IMR-90 (cell line): ENCODE data around the gene SCCPDH. TPM values are rescaled to one million over a fixed set of nuclear protein-coding genes. Genes with fewer than 3 reads are reported as not detected.

ENCODE experiments used
- ATAC-seq: fragments of 200-7000 bp; cut with Tn5 transposase; 2 replicates; pipeline ENCODE4 v1.9.1; 2020; ENCODE audit warnings: low read depth, mild to moderate bottlenecking, moderate library complexity
- BruUV-seq: library from RNA; stranded (reverse); fragments of 400-500 nt; replicated peaks from 2 replicates; lab custom pipeline; 2021; lab: Mats Ljungman, UMichigan
- CTCF ChIA-PET: fragments of 300-600 bp; formaldehyde crosslinking; extraction: SDS; loops from one replicate; lab custom pipeline; 2021; ENCODE audit warnings: antibody characterized with exemption; lab: Yijun Ruan, JAX
- POLR2A ChIA-PET: fragments of 300-600 bp; sonication (Branson Sonifier 250); formaldehyde crosslinking; loops from one replicate; lab custom pipeline; 2022; ENCODE audit warnings: antibody characterized with exemption; ENCODE audit not compliant: unreplicated experiment; lab: Charles Lee
- DNase-seq: peaks from one replicate; pipeline ENCODE4 v3.0.0; 2013
- H2AFZ ChIP-seq: replicated peaks from 2 replicates; pipeline ENCODE3; 2013; ENCODE audit warnings: low read length, mild to moderate bottlenecking; ENCODE audit not compliant: poor library complexity
- H2AK5ac ChIP-seq: 2 replicates; pipeline ENCODE4 v1.6.1; 2013; ENCODE audit warnings: low read depth, low read length, inconsistent platforms
- H2AK9ac ChIP-seq: replicated peaks from 2 replicates; pipeline ENCODE3; 2013; ENCODE audit warnings: mild to moderate bottlenecking, low read depth, low read length, moderate library complexity; ENCODE audit not compliant: poor library complexity
- H2BK120ac ChIP-seq: 2 replicates; pipeline ENCODE4 v1.6.1; 2013; ENCODE audit warnings: low read depth, low read length, inconsistent platforms
- H2BK15ac ChIP-seq: 3 replicates; pipeline ENCODE4 v1.6.1; 2013; ENCODE audit warnings: low read depth, low read length, inconsistent platforms
- H2BK20ac ChIP-seq: 2 replicates; pipeline ENCODE4 v1.6.1; 2013; ENCODE audit warnings: low read depth, mild to moderate bottlenecking, inconsistent platforms, low read length, moderate library complexity
- H2BK5ac ChIP-seq: 2 replicates; pipeline ENCODE4 v1.6.1; 2013; ENCODE audit warnings: mild to moderate bottlenecking, low read depth, low read length, inconsistent platforms; ENCODE audit not compliant: poor library complexity, severe bottlenecking
- H3K14ac ChIP-seq: replicated peaks from 2 replicates; pipeline ENCODE4 v1.6.1; 2013; ENCODE audit warnings: low read depth, low read length, inconsistent platforms
- H3K18ac ChIP-seq: 2 replicates; pipeline ENCODE4 v1.6.1; 2013; ENCODE audit warnings: low read depth, low read length, control low read depth
- H3K23ac ChIP-seq: 2 replicates; pipeline ENCODE4 v1.6.1; 2013; ENCODE audit warnings: low read depth, low read length, inconsistent platforms
- H3K27ac ChIP-seq: 2 replicates; pipeline ENCODE4 v1.5.1; 2013; ENCODE audit warnings: mild to moderate bottlenecking, control low read depth, low read length; ENCODE audit not compliant: insufficient read depth
- H3K27me3 ChIP-seq: 2 replicates; pipeline ENCODE4 v1.6.1; 2013; ENCODE audit warnings: low read length; ENCODE audit not compliant: control insufficient read depth, insufficient read depth
- H3K36me3 ChIP-seq: 2 replicates; pipeline ENCODE4 v1.6.1; 2013; ENCODE audit warnings: low read length, mixed read lengths; ENCODE audit not compliant: control insufficient read depth, insufficient read depth
- H3K4ac ChIP-seq: 2 replicates; pipeline ENCODE4 v1.6.1; 2013; ENCODE audit warnings: low read depth, low read length, inconsistent platforms
- H3K4me1 ChIP-seq: 2 replicates; pipeline ENCODE4 v1.6.1; 2013; ENCODE audit warnings: low read length, mixed read lengths; ENCODE audit not compliant: control insufficient read depth, insufficient read depth
- H3K4me2 ChIP-seq: 2 replicates; pipeline ENCODE4 v1.6.1; 2013; ENCODE audit warnings: low read depth, mild to moderate bottlenecking, control low read depth, low read length, moderate library complexity
- H3K4me3 ChIP-seq: 2 replicates; pipeline ENCODE4 v1.5.1; 2013; ENCODE audit warnings: low read depth, mild to moderate bottlenecking, control low read depth, low read length, moderate library complexity; ENCODE audit not compliant: insufficient read depth
- H3K56ac ChIP-seq: 2 replicates; pipeline ENCODE4 v1.6.1; 2013; ENCODE audit warnings: low read length, inconsistent platforms; ENCODE audit not compliant: insufficient read depth; ENCODE audit errors: extremely low read depth
- H3K79me1 ChIP-seq, 2 experiments: 2 replicates each; pipeline ENCODE4 v1.6.1; 2013; ENCODE audit warnings: low read length in 2 of 2, inconsistent platforms in 1 of 2, low read depth in 1 of 2
- H3K9ac ChIP-seq: 2 replicates; pipeline ENCODE4 v1.6.1; 2013; ENCODE audit warnings: low read depth, low read length, control low read depth
- H3K9me1 ChIP-seq: 2 replicates; pipeline ENCODE4 v1.6.1; 2013; ENCODE audit warnings: low read length, inconsistent platforms; ENCODE audit not compliant: insufficient read depth
- H3K9me3 ChIP-seq: 2 replicates; pipeline ENCODE4 v1.6.1; 2013; ENCODE audit warnings: low read length; ENCODE audit not compliant: control insufficient read depth, insufficient read depth
- H4K20me1 ChIP-seq: 2 replicates; pipeline ENCODE4 v1.6.1; 2013; ENCODE audit warnings: low read length, inconsistent platforms; ENCODE audit not compliant: insufficient read depth
- H4K5ac ChIP-seq: 2 replicates; pipeline ENCODE4 v1.6.1; 2013; ENCODE audit warnings: mild to moderate bottlenecking, low read depth, low read length, control low read depth
- H4K8ac ChIP-seq, 2 experiments: 2 replicates each; pipeline ENCODE4 v1.6.1; 2013; ENCODE audit warnings: low read depth in 2 of 2, low read length in 2 of 2, control low read depth in 1 of 2, inconsistent platforms in 1 of 2
- H4K91ac ChIP-seq: 2 replicates; pipeline ENCODE4 v1.6.1; 2013; ENCODE audit warnings: low read depth, low read length, inconsistent platforms; ENCODE audit not compliant: insufficient read depth
- BHLHE40 ChIP-seq: fragments of 150-350 bp; IDR thresholded peaks from 2 replicates; pipeline ENCODE4 v1.6.1; 2016; ENCODE audit warnings: mild to moderate bottlenecking, low read depth, low read length
- CHD1 ChIP-seq: IDR thresholded peaks from 2 replicates; pipeline ENCODE4 v1.6.1; 2012; ENCODE audit warnings: low read depth, low read length, improper control_type of control experiment
- MAZ ChIP-seq: IDR thresholded peaks from 2 replicates; pipeline ENCODE4 v1.6.1; 2012; ENCODE audit warnings: low read depth, mild to moderate bottlenecking, low read length, improper control_type of control experiment, moderate library complexity, borderline replicate concordance
- POLR2A ChIP-seq: IDR thresholded peaks from 2 replicates; pipeline ENCODE4 v1.6.1; 2012; ENCODE audit warnings: mild to moderate bottlenecking, low read depth, low read length
- RAD21 ChIP-seq: IDR thresholded peaks from 2 replicates; pipeline ENCODE4 v1.6.1; 2012; ENCODE audit warnings: low read length, improper control_type of control experiment
- RCOR1 ChIP-seq: IDR thresholded peaks from 2 replicates; pipeline ENCODE4 v1.6.1; 2012; ENCODE audit warnings: mild to moderate bottlenecking, low read length, improper control_type of control experiment; ENCODE audit not compliant: insufficient replicate concordance
- RFX5 ChIP-seq: IDR thresholded peaks from 2 replicates; pipeline ENCODE4 v1.8.0; 2012; ENCODE audit warnings: low read depth, mild to moderate bottlenecking, low read length, moderate library complexity
- SMC3 ChIP-seq: fragments of 150-350 bp; IDR thresholded peaks from 2 replicates; pipeline ENCODE4 v1.6.1; 2016; ENCODE audit warnings: low read depth, mild to moderate bottlenecking, antibody characterized with exemption, low read length, moderate library complexity
- WGBS, 2 experiments: methylation state at CpG; one replicate each; pipeline versions ENCODE4 v1.1.5 to v1.1.7; 2013; ENCODE audit warnings: missing lambda C conversion rate in 2 of 2; ENCODE audit not compliant: insufficient read length in 1 of 2; ENCODE audit errors: extremely low coverage in 2 of 2; 5-methylcytosine and 5-hydroxymethylcytosine counted together
- dilution Hi-C: fragments of 300-500 bp; cut with HindIII; formaldehyde crosslinking; loops from one replicate; pipeline ENCODE4 v1.14.3; 2018; ENCODE audit warnings: low sequenced_read_pairs; ENCODE audit not compliant: unreplicated experiment
- in situ Hi-C: fragments of 300-500 bp; cut with MboI; formaldehyde crosslinking; loops from 3 replicates; pipeline ENCODE4 v1.14.3; 2019; ENCODE audit warnings: low sequenced_read_pairs, inconsistent platforms, mixed read lengths
- intact Hi-C: fragments of 100-400 bp; cut with micrococcal nuclease; formaldehyde crosslinking; loops from 2 replicates; pipeline ENCODE4 v1.10.0; 2022
- polyA plus RNA-seq, 3 experiments: library from polyadenylated mRNA; depleted of rRNA; stranded (reverse); fragments of >200 nt; gene quantifications; 2 replicates each; pipeline ENCODE4 v1.2.3, GENCODE V29; 2012; ENCODE audit warnings: low replicate concordance in 1 of 3
- total RNA-seq: library from RNA; depleted of rRNA; stranded (reverse); fragments of >200 nt; gene quantifications from 2 replicates; pipeline ENCODE4 v1.2.3, GENCODE V29; 2012
- TF ChIP-seq, protein P1 (sequence below): conservative IDR thresholded peaks from 2 replicates; pipeline ENCODE4 v1.5.1; 2012; ENCODE audit warnings: mild to moderate bottlenecking, low read depth, low read length, improper control_type of control experiment
- TF ChIP-seq, protein P2 (sequence below): fragments of 150-350 bp; IDR thresholded peaks from 2 replicates; pipeline ENCODE4 v1.6.1; 2016; ENCODE audit warnings: low read depth, mild to moderate bottlenecking, low read length, moderate library complexity, borderline replicate concordance

SCCPDH gene
- total and polyA plus RNA-seq, 2 of the 4 experiments (the other 2 are of a cell fraction), result 26.9 to 37.8 TPM

DNA sequence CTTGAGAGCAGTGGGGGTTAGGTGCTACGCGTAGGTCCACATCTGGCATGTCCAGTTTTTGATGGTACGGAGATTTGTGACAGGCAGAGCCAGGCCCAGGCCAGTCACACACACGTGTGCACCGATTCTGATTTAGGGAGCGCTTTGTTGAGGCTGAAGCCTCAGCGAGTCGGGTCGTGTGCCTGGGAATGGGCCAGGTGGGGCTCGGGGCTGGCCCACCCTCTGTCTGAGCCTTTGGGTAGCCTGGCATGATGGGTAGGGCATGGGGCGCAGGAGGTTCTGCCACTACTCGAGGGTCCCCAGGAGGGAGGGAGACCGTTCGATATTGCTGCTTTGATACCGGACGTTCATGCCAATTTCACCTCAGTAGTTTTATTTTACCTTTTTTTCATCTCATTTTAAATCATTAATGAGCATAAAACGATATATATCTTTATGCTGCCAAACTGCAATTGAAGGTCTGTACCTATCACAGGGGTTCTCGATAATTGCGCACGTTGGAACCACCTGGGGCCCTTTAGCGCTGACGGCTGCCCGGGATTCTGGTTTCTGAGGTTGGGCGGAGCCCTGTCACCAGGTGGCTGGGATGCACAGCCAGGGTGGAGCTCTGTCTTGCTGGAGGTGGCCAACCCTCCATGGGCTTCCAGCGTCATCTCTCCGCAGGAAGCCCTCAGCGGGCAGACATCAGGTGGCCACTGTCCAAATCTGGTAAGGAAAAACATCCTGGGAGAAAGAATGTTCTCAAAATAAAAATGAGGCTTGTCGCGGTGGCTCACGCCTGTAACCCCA, 71.9 kb downstream of the SCCPDH start (continued):
- TF ChIP-seq POLR2A, result no peak

GRCh38 chr1:246797157-246797556, 72.9 kb downstream of the SCCPDH start:
- intact Hi-C loops, result no loop called here
- Histone ChIP-seq H4K5ac (no peak overlapping the region), H2AK5ac (no peak overlapping the region), H4K20me1 (no peaks in the 10 kb centered on the region), H2BK120ac (no peak overlapping the region), H3K23ac (no peak overlapping the region), H3K27me3 (peaks cover 22% of the 10 kb centered on the region; the same call in 1 of the 2 replicates), H4K8ac (no peak overlapping the region), H3K18ac (no peak overlapping the region), H4K91ac (no peak overlapping the region), H3K9me1 (peaks cover 6% of the 10 kb centered on the region; the same call in 1 of the 2 replicates), H3K36me3 (no peaks in the 10 kb centered on the region), H2AFZ (no peak overlapping the region), H3K9ac (no peak overlapping the region), H3K4me2 (no peak overlapping the region), H2BK5ac (no peak overlapping the region), H3K4me1 (peaks cover 6% of the 10 kb centered on the region; the same call in 1 of the 2 replicates), H3K4me3 (no peak overlapping the region), H2AK9ac (no peak overlapping the region), H3K14ac (no peak overlapping the region), H3K4ac (no peak overlapping the region), H3K9me3 (no peaks in the 10 kb centered on the region), H3K79me1 (no peaks in the 10 kb centered on the region), H2BK20ac (no peak overlapping the region), H3K56ac (no peak overlapping the region), H2BK15ac (no peak overlapping the region), H3K27ac (no peak overlapping the region)
- in situ Hi-C loops, result no loop called here
- no peak for DNase-seq
- WGBS, 2 experiments, result 92% methylated on average over 4 of the region's 8 CpGs; no CpG with 5 or more reads in 1 of the 2 experiments
- no peak for ATAC-seq
- POLR2A ChIA-PET, result no interaction called here
- dilution Hi-C loops, result no loop called here
- CTCF ChIA-PET, result no interaction called here
- TF ChIP-seq RAD21 (no peak), RCOR1 (no peak), CHD1 (no peak), BHLHE40 (no peak), RFX5 (no peak), MAZ (no peak), SMC3 (no peak)
- TF ChIP-seq, protein P1, sequence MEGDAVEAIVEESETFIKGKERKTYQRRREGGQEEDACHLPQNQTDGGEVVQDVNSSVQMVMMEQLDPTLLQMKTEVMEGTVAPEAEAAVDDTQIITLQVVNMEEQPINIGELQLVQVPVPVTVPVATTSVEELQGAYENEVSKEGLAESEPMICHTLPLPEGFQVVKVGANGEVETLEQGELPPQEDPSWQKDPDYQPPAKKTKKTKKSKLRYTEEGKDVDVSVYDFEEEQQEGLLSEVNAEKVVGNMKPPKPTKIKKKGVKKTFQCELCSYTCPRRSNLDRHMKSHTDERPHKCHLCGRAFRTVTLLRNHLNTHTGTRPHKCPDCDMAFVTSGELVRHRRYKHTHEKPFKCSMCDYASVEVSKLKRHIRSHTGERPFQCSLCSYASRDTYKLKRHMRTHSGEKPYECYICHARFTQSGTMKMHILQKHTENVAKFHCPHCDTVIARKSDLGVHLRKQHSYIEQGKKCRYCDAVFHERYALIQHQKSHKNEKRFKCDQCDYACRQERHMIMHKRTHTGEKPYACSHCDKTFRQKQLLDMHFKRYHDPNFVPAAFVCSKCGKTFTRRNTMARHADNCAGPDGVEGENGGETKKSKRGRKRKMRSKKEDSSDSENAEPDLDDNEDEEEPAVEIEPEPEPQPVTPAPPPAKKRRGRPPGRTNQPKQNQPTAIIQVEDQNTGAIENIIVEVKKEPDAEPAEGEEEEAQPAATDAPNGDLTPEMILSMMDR, result no peak
- TF ChIP-seq, protein P2, sequence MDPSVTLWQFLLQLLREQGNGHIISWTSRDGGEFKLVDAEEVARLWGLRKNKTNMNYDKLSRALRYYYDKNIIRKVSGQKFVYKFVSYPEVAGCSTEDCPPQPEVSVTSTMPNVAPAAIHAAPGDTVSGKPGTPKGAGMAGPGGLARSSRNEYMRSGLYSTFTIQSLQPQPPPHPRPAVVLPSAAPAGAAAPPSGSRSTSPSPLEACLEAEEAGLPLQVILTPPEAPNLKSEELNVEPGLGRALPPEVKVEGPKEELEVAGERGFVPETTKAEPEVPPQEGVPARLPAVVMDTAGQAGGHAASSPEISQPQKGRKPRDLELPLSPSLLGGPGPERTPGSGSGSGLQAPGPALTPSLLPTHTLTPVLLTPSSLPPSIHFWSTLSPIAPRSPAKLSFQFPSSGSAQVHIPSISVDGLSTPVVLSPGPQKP, result no peak
- no TSS peak for BruUV-seq
